GM19468 (cell line): ENCODE results near the gene AGO1.

Experiments used
- ATAC-seq: cut with Tn5 transposase; IDR thresholded peaks from one replicate; pipeline ENCODE4 v1.9.1; 2021; ENCODE audit warnings: mild to moderate bottlenecking, moderate library complexity, moderate number of reproducible peaks; ENCODE audit not compliant: unreplicated experiment; ENCODE audit errors: extremely low read depth

AGO1 gene

DNA sequence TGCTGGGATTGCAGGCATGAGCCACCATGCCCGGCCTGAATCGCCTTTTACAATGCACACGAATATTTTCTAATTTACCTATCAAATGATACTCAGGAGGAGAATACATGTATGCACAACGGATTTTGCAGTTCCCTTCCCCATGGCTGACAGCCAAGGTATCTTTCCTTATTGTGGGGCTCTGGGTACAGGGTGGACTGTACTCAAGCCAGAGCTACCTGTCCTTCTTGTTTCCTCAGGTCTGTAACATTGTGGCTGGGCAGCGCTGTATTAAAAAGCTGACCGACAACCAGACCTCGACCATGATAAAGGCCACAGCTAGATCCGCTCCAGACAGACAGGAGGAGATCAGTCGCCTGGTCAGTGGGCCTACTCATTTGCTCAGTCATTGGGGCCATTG, 18.2 kb downstream of the AGO1 start:
- no peak for ATAC-seq

- no peak for ATAC-seq
Observed at GRCh38 chr1:35902671-35903070, 19.7 kb downstream of the AGO1 start.

- ATAC-seq, result no peak
Observed at GRCh38 chr1:35914717-35915116, 31.7 kb downstream of the AGO1 start.

GRCh38 chr1:35915693-35916092, 32.7 kb downstream of the AGO1 start:
- ATAC-seq, result no peak

DNA sequence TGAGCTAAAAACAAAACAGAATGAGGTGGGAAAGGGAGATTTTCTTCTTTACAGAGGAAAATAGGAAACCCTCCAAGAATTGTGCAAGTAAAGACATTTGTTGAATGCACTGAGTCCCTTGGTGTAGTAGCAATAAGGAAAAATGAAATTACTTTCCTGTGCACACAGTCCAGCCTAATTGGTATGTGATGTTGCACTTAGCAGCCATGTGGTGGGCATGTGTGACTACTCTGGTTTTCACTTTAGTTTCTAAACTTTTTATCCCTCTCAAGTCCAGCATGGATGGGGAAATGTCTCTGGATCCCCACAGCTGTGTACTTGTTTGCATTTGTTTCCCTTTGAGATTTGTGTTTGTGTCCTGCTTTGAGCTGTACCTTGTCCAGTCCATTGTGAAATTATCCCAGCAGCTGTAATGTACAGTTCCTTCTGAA, 40.8 kb downstream of the AGO1 start:
- no peak for ATAC-seq

DNA sequence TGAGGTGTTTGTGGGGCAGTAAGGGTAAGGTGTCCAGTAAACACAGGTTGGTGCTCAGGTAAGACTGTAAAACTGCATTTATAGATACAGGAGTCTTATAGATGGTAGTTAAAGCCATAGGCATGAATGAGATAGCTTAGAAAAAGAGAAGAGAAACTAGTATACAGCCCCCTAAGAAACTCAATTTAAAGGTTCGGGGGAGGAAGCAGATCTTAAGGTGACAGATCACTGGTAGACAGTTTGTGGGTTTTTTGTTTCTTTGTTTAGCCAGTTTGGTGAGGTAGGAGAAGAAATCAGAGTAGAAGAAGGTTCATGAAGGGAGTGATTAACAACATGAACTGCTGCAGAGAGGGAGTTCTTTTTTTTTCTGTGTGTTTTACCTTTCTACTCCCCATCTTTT, 41.8 kb downstream of the AGO1 start:
- no peak for ATAC-seq

DNA sequence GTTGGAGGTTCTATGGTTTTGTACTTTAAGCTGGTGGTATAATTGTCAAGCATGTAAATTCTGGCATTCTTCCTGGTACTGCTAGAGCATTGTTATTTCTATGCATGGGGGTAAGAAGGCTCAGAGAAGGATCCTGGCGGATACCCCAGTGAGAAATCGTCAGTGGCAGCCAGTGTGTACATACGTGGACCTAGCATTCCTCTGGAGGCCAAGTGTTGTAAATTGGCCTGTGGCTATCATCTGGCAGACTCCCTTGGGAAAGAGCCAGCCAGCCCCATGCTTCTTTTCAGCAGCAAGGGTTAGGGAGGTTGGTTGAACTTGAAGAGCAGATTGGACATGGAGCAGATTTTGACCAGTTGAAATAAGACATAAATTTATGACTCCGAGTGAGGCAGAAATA, 42.7 kb downstream of the AGO1 start:
- no peak for ATAC-seq

DNA sequence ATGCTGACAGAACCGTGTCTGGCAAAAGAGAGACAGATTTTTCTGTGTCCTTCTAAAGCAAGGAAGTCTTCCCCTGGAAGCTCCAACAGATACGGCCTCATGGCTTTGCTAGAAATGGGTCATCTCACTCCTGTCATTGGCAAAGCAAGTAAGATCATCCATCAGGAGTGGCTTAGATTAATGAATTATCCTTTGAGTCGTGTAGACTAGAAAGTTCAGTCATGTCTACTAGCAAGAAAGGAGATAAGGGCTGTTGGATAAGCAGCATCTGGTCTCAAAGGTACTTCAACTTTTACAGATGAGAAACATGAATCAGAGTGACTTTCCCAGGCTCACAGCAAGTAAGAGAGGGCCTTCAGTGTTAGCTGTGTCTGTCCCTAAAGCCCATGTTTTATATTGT, 44.5 kb downstream of the AGO1 start:
- ATAC-seq, result no peak

GRCh38 chr1:35929730-35930592, 47.0 kb downstream of the AGO1 start:
- no peak for ATAC-seq

DNA sequence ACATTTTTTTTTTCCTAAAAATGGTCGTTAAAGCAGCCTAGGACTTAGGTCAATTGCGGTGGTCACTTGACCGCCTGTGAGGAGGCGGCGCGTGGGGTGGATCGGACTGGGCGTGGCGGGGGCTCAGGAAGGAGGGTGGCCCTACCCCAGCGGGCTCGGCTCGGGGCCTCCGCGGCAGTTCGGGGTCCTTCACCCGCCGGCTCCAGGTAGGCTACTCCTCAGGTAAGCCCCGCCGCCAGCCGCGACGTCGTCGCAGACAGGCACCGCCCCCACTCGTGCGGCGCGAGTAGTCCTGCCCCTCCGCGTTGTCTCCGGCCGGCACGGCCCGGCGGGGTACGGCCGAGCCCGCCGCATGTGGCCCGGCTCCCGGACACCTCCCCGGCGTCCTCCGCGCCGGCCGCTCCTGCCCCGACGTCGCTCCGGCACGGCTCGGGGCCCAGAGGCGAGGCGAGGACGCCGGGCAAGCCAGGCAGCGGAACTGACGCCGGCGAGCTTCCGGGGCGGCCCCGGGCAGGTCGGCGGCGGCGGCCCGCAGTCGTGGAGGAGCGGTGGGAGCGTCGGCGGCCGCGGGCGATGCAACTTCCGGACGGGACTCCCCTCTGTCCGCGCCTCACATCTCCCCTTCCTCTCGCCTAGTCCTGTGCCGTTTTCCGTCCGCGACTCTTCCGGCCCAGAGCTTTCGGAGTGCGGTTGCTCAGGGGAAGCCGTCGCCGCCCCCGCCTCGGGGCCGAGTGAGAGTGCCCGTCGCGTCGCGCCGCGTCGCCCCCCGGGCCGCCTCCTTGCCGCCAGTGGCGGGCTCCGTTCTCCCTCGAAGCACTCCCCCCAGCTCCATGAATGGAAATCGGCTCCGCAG, 47.8 kb downstream of the AGO1 start, which contains the start of gene AGO3:
Gene AGO3, plus strand, starts transcription at position 513 of the 853 bp plus-strand sequence. Its CDS starts 322 bp downstream, at position 835.
- ATAC-seq, result peak; percentile 44

DNA sequence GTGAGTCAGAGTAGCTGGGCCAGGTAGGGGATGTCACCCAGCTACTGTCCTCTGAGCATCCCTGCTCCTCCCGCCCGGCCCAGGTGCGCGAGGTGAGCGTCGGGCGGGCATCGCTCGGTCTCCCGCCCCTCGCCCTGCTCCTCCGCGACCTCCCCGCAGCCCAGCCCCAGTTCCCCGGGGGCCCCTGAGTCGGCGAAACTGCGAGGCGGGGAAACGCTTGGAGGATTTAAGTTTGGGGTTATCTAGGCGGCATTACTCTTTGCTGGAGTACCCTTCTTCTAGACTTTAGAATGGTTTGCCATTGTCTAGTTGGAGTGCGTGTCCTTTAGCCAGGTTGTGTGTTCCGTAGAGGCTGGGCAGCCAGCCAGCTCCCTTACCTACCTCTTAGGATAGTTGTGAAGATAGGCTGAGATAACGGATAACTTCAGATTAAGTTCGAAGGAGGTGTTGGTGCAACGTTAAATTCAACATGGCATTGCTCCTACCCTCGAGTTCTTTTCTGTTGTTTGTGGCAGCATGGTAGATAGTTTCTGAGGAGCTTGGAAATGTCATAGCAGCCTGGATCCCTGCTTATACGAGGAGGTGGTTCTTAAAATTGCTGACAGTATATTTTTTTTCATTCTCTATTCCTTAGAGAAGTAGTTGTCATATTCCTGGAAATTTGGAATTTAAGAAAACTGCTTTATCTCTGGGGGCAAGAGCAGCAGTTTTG, 48.6 kb downstream of the AGO1 start:
- no peak for ATAC-seq

GRCh38 chr1:35932158-35932636, 49.2 kb downstream of the AGO1 start:
- ATAC-seq, result no peak

- ATAC-seq, result no peak
Observed at GRCh38 chr1:35932941-35933340, 49.9 kb downstream of the AGO1 start.

DNA sequence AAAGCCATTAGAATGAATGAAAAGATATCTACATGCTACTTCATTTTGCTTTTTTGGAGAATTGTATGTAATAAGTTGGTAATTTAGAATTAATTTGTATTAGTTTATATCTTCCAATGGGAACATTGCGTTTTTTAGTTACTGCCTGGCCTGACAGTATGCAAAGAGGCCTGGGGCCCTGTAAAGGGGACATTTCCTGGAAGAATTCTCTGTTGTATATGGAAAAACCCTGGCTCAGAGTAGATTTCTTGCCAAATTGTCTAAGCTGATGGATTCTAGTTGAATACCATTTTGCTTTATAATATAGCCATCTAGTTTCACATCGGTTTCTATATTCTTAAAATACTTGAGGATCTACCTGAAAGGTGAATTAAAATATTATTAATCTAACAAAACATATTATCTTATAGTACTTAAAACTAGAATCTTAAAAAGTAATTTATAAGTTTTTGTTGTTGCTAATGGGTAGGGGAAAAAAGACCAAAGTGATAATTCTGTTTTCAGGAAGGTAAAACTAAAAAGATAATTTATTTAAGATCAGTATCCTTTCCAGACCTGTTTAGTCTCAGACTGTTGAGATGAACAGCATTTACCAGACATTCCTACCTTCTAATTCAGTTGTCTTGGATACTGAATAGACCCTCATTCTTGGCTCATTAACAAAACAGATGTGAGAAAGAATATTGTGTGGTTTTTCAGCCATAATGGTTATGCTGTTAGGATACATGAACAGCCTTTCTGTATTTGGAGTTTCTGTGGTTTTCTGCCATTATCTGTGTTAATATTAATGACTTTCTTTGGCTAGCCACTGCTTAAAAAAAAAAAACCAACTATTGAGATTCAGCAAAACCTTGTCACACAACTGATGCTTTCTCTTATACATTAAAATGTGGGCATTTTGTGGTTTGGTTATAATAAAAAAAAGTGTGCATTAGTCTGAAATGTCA, 52.7 kb downstream of the AGO1 start:
- no peak for ATAC-seq

- ATAC-seq, result no peak
Observed at GRCh38 chr1:35936838-35937237, 53.8 kb downstream of the AGO1 start.

- ATAC-seq, result no peak
Observed at GRCh38 chr1:35939484-35939883, 56.5 kb downstream of the AGO1 start.

DNA sequence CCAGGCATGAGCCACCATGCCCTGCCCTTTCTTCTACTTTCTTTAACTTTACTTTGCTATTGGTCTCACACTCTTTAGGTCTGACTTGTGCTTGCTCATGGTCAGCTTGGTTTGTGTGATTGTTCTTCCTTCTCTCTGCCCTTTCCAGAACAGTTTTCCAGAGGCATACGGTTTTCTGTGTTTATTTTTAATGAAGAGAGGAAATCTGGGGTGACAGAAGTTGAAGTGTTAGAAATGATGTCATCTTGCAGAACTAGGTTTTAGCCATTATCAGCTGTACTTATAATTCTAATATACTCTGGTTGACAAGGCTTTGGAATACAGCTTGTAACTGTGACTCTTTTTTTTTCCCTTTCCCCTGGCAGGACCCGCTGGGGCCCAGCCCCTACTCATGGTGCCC, 62.3 kb downstream of the AGO1 start:
- no peak for ATAC-seq

- ATAC-seq, result no peak
Observed at GRCh38 chr1:35947547-35947946, 64.5 kb downstream of the AGO1 start.

- ATAC-seq, result no peak
Observed at GRCh38 chr1:35958558-35958957, 75.5 kb downstream of the AGO1 start.
